Amygdala (tissue), 56 donors: Measurements from ENCODE around the gene NPEPL1.
A peak's percentile ranks its signal among the peaks of the same experiment; 100 is the strongest.
"Not testable (repeated sequence)": the region's sequence is repeated elsewhere in the genome, so short reads cannot be mapped to it uniquely, and the experiment has no call there.

Source experiments
- DNase-seq, 56 donors: peaks; one replicate each; lab custom pipeline; 2025; lab: John Stamatoyannopoulos, UW

NPEPL1 gene, protein sequence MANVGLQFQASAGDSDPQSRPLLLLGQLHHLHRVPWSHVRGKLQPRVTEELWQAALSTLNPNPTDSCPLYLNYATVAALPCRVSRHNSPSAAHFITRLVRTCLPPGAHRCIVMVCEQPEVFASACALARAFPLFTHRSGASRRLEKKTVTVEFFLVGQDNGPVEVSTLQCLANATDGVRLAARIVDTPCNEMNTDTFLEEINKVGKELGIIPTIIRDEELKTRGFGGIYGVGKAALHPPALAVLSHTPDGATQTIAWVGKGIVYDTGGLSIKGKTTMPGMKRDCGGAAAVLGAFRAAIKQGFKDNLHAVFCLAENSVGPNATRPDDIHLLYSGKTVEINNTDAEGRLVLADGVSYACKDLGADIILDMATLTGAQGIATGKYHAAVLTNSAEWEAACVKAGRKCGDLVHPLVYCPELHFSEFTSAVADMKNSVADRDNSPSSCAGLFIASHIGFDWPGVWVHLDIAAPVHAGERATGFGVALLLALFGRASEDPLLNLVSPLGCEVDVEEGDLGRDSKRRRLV

DNA sequence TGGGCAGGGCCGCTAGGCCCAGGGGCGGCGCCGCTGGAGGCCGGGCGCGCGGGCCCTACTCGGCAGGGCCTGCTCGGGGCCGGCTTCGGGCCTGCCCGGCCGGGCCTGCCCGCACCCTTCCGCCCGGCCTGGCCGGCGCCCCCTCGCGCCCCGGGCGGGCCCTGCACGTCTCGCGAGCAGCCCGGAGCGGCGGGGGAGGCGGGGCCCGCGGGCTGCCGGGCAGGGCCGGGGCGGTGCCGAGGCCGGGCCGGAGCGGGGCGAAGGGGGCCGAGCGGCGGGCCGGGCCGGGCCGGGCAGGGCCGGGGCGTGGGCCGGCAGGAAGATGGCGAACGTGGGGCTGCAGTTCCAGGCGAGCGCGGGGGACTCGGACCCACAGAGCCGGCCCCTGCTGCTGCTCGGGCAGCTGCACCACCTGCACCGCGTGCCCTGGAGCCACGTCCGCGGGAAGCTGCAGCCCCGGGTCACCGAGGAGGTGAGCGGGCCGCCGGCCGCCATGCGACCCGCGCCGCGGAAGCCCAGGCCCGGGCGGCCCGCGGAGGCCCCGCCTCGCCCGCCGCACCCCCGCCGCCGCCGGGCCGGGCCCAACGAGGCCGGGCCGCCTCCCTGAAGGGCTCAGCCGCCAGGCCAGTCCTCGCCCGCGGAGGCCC lies at the start of gene NPEPL1:
Gene NPEPL1, plus strand, starts transcription at position 222 of the 647 bp plus-strand sequence. Its CDS starts 101 bp downstream, at position 323.
- DNase-seq: peak in 11 of 56 donors; percentile 20 to 64 (median 47)

DNA sequence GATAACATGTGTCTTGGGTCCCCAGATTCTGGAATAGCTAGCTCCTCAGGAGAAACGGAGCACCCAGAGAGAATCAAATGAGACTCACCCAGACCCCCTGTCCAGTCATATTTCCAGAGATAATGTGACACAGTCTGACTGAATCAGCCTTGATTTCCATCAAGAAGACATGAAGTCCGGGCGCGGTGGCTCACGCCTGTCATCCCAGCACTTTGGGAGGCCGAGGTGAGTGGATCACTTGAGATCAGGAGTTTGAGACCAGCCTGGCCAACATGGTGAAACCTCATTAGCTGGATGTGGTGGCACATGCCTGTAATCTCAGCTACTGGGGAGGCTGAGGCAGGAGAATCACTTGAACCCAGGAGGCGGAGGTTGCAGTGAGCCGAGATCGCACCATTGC lies 49.7 kb upstream of the NPEPL1 start:
- not testable (repeated sequence) for DNase-seq

DNA sequence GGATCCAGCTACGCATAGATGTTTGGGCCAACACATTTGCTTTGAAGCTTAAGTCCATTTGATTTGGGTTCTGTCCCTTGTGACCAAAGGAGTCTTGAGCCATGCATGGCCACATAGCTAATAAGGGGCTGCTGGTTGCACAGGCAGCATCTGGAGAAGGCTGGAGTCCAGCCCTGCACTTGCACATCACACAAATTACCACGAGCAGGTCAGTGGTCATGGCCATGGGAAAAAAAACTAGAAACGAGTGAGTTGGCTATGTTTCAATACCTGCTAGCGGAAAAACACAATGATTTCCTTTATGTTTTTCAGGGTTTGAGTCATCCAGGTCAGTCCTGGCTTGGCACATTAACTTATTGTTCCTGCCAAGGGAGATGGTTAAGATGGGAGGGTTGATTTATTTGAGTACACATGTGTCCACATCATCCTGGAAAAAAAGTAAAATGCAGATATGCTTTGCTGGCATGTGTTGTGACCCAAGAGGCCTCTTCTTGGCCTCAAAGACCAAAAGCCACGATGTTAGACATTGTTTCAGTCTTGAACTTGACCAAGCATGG lies 47.1 kb upstream of the NPEPL1 start:
- DNase-seq: no peak

DNA sequence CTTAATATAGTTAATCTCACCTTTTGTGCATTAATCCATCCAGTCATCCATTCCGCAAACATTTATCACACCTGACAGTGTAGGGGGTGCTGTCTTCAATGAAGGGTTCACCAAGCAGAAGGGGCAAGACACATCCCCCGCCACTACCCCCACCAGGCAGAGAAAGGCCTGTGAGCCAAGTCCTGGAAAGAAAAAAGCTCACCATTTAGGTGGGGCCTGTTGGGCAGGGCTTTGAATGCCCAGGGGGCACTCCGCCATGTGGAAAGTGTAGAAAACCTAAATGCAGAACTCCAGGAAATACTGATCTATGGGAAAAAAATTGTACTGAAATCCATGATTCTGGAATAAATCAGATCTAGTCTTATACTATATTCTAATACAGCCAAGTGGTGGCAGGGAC lies 46.3 kb upstream of the NPEPL1 start:
- no peak for DNase-seq

DNA sequence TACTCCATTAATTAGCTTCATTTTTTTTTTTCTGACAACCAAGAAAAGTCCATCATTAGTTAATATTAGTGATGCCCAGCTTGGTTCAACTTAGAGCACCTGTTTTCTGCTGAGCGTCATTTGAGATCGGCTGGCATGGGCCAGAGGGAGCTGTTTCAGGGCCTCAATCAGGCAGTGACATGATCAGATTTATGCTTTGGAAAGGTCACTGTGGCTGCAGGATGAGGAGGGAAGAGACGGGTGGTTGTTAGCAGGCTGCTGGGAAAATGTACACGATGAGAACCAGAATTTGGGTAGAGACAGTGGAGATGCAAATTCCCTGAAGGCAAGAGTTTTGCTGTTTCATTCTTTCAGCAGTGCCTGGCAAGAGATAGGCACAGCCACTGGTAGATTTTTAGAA lies 45.9 kb upstream of the NPEPL1 start:
- no peak for DNase-seq

DNA sequence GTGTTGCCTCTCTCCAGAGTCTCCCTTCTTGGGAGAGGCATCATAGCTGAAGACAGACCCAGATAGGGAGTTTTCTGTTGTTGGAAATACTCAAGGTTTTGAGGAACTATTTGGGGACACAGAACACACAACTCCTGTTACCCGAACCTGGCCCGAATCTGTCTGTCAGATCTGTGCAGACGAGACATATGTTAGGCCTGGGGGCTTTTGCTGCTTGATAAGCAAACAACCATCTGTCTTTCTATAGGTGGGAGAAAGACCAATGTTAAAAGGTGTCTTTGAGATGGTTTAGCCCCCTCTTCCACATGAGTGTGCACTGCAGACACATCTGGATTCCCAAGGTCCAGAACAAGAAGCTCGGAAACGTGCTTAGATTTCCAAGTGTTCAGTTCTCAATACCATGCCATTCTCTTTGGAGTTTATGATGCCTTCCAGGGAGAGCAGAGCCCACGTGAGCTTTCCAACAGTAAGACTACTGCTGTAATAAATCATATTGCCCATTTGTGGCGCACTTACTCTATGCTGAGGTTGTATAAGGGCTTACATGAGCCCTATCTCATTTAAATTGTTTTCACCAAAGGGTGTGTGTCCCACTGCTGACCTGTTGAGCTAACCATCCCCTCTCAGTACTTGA lies 45.3 kb upstream of the NPEPL1 start:
- no peak for DNase-seq

DNA sequence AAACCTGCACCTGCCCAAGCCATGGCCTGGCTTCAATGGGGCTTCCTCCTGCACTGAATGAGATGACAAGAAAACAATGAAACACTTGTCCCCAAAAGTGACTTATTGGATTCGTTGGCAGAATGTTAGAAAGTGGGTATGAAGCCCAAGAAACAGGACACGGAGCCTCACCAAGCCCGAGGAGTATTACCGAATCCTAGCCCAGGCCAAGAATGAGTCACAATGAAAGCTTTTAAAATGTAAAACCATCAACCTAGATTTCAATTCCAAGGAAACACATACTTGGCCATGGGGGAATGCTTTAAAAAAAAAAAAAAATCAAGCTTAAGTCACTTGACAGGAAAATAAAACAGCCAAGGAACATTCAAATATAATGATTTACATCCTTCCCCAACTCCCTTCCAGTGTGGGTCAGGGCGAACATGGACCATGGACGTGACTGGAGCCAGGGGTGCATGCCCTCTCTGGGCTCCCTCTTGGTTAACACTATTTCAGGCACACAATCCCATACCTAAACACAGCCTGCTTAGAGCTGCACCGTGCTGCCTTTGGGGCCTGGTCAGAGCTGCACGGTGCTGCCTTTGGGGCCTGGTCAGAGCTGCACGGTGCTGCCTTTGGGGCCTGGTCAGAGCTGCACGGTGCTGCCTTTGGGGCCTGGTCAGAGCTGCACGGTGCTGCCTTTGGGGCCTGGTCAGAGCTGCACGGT lies 44.7 kb upstream of the NPEPL1 start:
- DNase-seq: peak in 2 of 56 donors; percentile 10 to 34

DNA sequence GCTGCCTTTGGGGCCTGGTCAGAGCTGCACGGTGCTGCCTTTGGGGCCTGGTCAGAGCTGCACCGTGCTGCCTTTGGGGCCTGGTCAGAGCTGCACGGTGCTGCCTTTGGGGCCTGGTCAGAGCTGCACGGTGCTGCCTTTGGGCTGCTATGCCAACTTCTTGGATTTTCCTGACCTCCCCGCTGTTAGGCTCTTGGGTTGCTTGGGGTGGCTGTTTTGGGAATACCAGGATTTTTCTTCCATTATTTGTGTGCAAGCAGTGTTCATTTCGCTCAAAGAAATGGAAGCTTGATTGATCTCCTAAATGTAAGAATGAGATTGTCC lies 44.1 kb upstream of the NPEPL1 start:
- DNase-seq: not testable (repeated sequence)

DNA sequence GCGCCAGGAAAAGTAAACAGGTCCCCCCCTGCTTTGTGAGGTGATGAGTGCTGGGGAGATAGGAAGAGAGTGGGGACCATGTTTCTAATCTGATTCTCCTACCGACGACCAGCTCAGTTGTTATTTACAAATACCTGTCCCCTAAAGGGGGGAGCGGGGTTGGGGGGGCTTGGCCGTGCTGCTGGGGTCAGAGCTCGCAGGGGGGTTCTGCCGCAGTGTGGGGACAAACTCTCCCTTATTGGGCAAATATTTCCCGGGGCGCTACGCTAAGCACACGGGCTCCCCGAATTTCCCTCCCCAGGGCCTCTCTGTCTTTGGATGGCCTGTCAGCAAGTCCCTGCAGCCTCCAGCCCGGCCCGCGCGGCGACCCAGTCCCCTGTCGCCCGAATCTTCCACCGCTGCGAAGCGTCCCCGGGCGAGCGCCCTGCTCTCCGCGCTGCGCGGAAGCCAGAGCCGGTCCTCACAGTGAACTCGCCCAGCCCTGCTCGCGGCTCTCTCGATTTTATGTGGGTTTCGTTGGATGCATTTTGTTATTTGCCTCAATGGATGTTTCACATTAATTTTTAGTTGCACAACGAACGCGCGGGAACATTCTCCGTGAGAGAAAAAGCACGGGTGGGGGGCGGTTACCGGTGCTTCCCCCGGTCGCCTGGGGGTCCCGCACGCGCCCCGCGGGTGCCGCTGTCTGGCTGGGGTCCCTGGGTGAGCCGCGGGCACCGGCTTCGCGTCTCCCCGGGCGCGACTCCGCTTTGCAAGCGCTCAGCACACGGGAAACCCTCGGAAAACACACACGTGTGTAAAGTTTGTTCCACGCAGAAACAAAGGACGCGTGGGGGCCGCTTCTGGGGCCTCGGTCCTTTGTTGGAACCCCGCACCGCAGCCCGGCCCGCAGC lies 43.1 kb upstream of the NPEPL1 start:
- DNase-seq: peak in 1 of 56 donors; percentile 8

DNA sequence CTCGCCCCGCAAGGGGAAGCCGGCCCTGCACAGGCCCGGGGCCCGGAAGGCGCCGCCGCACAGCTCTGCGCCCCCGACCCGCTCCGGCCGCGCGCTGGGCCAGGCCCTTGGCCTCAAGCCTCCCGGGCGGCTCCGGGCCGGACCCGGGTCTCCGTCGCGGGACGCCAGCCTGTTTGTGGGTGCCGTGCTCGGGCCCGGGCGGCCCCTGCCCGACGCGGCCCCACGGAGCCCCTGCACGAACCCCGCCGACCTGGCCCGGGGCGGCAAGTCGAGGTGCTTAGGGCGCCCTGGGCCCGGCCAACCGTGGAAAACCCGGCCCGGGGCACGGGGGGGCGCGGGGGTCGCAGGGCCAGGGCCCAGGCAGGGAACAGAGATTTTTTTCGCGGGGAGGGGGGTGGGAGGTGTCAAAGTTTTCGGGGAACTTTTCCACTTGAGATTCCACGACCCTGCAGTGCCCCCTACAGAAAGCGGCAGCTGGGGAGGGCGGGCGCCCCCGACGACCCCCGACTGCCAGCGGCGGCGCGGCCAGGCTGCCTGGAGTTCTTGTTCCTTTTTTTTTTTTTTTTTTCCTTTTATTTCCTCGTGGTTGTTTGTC lies 42.3 kb upstream of the NPEPL1 start:
- DNase-seq: peak in 10 of 56 donors; percentile 22 to 72 (median 51)

DNA sequence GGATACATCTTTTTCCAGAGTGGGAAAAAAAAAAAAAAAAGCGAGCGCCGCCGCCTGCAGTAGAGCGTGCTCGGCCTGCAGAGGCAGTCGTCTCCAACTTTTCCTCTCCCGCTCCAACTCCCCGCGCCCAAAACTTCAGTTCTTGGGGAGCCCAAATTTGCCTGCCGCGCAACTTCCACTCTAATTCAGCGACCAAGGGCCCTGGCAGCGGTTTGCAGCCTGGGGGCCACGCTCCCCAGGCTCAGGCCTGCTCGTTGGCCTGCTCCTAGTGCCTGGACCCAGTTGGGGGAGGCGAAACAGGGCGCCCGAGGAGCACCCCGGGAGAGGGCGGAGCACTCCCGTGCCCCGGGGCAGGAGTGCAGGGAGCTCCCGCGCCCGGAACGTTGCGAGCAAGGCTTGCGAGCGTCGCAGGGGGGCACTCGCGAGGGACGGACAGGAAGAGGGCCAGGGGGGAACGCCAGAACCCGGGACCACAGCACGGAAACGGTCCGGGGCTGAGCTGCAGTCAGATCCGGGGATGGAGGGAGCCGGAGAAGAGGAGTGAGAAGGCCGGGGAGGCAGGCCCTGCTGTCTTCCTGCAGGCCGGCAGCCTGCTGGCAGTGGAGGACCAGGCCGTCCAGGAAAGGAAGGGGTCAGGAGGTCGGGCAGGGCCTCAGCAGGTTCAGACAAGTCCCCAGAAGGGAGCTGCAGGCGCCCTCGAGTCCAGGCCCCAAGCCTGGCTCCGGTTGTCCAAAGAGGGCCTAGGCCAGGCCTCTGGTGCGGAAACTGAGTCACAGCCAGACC lies 41.6 kb upstream of the NPEPL1 start, which contains the start of gene STX16:
Gene STX16, plus strand, starts transcription at position 508 of the 783 bp plus-strand sequence. CDS start 724 bp downstream, outside the sequence.
- DNase-seq: peak in 54 of 56 donors; percentile 36 to 91 (median 79)

DNA sequence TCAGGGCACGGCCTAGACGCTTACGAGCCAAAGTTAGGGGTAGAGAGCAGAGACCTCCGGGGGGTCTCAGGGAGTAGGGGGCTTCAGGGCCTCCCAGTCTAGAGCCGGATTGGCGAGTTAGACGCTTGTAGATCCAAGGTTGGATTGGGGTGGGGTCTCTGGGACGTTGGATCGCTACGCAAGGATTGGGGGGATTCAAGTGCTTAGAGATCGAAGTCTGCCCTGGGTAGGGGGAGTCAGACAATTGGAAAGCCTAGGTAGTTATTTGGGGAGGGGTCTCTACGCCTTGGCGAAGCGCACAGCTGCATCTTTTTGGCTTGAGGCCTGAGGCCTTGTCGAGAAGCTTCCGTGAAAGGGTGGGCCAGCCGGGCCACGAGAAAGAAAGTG lies 41.0 kb upstream of the NPEPL1 start:
- peak in 39 of 56 donors; percentile 30 to 86 (median 66) for DNase-seq

DNA sequence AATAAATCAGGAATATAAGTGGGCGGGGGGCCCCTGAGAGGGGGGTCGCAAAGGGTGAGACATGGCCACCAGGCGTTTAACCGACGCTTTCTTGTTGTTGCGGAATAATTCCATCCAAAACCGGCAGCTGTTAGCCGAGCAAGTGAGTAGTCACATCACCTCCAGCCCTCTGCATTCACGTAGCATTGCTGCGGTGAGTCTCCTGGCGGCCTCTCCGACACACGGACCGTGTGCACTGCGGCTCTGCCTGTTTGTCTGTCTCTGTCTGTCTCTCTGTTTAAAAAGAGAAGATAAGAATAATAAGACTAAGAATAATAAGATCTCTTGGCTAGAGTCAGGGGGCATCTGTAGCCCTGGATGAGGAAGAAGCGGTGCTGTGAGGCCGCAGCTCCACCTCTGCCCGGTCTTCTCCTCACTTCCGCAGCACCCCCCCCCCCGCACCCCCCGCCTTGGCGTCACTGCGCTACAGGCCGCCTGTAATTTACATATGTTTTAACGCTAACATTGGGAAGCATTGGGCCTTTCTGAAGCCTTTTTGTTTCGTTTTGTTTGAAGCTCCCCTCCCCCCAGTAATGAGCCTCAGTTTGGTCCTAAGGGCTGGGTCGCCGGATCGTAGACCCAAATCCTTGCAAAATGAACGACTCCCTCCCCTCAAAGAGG lies 40.5 kb upstream of the NPEPL1 start:
- DNase-seq: peak in 43 of 56 donors; percentile 14 to 63 (median 32)

DNA sequence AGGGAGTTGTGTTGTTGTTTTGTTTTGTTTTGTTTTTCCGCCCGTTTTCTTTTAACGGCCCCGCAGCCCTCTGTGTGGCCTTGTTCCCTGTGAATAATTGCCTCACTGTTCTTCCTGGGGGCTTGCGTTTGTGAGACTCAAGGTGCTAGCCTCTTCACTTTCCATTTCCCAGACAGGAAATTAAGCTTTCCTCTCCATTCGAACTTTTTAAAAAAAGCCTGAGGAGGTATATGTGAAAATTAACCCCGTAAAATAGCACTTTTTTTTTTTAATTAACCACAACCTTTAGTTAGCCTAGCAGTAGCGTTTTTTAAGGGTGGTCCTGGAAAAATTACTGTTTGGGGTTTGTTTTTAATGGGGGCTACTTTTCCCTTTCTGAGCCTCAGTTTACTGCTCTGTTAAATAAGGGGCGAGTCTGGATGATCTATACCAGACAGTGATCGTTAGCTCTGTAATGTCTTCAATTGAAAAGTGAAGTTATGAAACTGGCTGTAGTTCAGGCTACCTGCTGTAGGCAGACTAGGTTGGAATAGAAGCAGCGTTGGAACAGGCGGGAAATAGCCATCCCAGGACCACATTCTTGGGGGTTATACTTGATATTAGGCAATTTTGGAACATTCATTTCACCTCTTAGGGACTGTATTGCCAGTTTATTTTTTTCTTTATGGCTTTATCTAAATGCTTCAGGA lies 39.9 kb upstream of the NPEPL1 start:
- no peak for DNase-seq

DNA sequence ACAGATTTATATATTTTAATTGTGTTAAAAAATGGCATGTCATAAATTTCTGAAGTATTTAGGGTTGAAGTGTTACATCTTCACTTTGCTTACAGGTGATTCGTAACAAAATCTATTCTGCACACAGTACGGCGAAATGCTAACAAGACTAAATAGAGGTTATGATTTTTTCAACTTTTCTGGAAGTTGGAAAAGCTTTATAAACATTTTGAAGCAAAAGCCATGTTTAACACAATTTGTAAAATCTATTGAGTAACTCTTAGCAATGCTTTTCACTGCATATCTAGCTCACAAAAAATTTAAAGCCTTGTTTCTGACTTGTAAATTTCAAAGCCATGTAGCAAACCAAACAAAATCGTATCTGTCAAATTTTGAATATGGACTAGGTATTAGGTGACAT lies 38.3 kb upstream of the NPEPL1 start:
- no peak for DNase-seq

DNA sequence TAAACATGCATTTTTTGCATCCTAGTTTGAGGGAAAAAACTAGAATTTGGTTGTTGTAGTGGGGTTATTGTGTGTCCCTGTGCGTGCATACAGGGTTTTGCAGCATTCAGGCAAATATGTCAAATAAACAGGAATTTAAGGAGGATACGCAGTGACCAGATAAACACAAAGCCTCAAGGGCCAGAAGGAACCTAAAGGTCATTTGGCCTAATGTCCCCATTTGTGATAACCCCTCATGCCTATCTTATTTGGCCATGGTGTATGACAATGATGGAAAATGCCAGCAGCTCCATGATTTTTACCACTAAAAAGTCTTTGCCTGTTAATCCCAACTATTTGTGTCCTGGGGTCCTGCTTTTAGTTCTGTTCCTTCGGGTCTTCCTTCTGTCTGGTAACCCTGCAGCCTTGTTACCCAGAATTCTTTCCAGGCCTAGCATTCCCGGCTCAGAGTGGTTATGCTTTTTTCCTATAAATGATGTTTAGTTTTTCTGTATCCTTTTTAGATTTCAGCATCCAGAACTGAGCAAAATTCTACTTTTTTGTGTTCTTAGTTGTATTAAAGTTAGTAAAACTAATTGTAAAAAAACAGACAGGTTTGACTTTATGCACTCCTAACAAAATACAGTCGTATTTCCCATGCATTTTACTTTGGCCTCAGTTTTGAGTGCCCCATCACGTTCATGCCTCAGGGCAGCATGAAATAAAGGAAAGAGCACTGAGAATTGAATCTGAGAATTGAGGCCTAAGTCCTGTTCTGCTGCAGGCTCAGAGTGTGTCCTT lies 37.1 kb upstream of the NPEPL1 start:
- DNase-seq: no peak
